ENCODE measurements around the gene TMEM242. TPM values are rescaled to one million over a fixed set of nuclear protein-coding genes. Genes with fewer than 3 reads are reported as not detected.

The TMEM242 gene
- polyA plus RNA-seq, 1 donor from 2014 or later, result 17.6 TPM

GRCh38 chr6:157270916-157271315 is 52.4 kb downstream of the TMEM242 start:
- H3K36me3 ChIP-seq (ENCODE audit: insufficient read depth, low read length), result no peaks in the 10 kb centered on the region
- H3K9ac ChIP-seq (ENCODE audit: low read length), result no peak overlapping the region
- no peak overlapping the region for H3K27ac ChIP-seq (ENCODE audit: low read length)
- no peak overlapping the region for H3K4me2 ChIP-seq (ENCODE audit: low read length)
- H3K79me2 ChIP-seq (replicated peaks; ENCODE audit: insufficient read depth, low read length), result no peaks in the 10 kb centered on the region
- H3K9me2 ChIP-seq (ENCODE audit: insufficient read depth, low read length), result no peaks in the 10 kb centered on the region
- no peaks in the 10 kb centered on the region for H3K9me3 ChIP-seq (ENCODE audit: low read length)
- peaks cover 9% of the 10 kb centered on the region for H3K27me3 ChIP-seq (ENCODE audit: insufficient read depth, low read depth, low read length)
- no peaks in the 10 kb centered on the region for H4K20me1 ChIP-seq (ENCODE audit: insufficient read depth)
- H2AFZ ChIP-seq (ENCODE audit: low read depth, low read length), result no peak overlapping the region
- no peak overlapping the region for H3K4me3 ChIP-seq (ENCODE audit: low read length)
- TF ChIP-seq POLR2AphosphoS5 (IDR thresholded peaks at IDR 0.05), result no peak
- no peaks in the 10 kb centered on the region for H3F3A ChIP-seq (ENCODE audit: insufficient read depth, low read length, poor library complexity, severe bottlenecking)

GRCh38 chr6:157270308-157270707 is 53.0 kb downstream of the TMEM242 start:
- TF ChIP-seq RAD21 (conservative IDR thresholded peaks at IDR 0.05), result no peak
- no peak for TF ChIP-seq EZH2 (IDR thresholded peaks at IDR 0.05; ENCODE audit: borderline replicate concordance, insufficient read depth, low read length, poor library complexity, severe bottlenecking)
- no peak for TF ChIP-seq REST (IDR thresholded peaks at IDR 0.05; ENCODE audit: borderline replicate concordance)
- TF ChIP-seq POLR2AphosphoS5 (IDR thresholded peaks at IDR 0.05), result no peak
- TF ChIP-seq SMC3 (conservative IDR thresholded peaks at IDR 0.05; ENCODE audit: poor library complexity), result no peak
- Histone ChIP-seq H2AFZ (ENCODE audit: low read depth, low read length) (no peak overlapping the region), H4K20me1 (ENCODE audit: insufficient read depth) (no peaks in the 10 kb centered on the region), H3K4me3 (ENCODE audit: low read length) (no peak overlapping the region), H3K27me3 (ENCODE audit: insufficient read depth, low read depth, low read length) (peaks cover 9% of the 10 kb centered on the region), H3K9me3 (ENCODE audit: low read length) (no peaks in the 10 kb centered on the region), H3K4me2 (ENCODE audit: low read length) (no peak overlapping the region), H3K79me2 (replicated peaks; ENCODE audit: insufficient read depth, low read length) (no peaks in the 10 kb centered on the region), H3K36me3 (ENCODE audit: insufficient read depth, low read length) (no peaks in the 10 kb centered on the region), H3K9me2 (ENCODE audit: insufficient read depth, low read length) (no peaks in the 10 kb centered on the region), H3K27ac (ENCODE audit: low read length) (no peak overlapping the region), H3F3A (ENCODE audit: insufficient read depth, low read length, poor library complexity, severe bottlenecking) (no peaks in the 10 kb centered on the region), H3K9ac (ENCODE audit: low read length) (no peak overlapping the region)

GRCh38 chr6:157269261-157269794 is 54.0 kb downstream of the TMEM242 start:
- H3K27ac ChIP-seq (ENCODE audit: low read length), result no peak overlapping the region

More at GRCh38 chr6:157269261-157269794, 54.0 kb downstream of the TMEM242 start:
- Histone ChIP-seq H4K20me1 (ENCODE audit: insufficient read depth) (no peaks in the 10 kb centered on the region), H3K4me2 (ENCODE audit: low read length) (no peak overlapping the region), H3K4me3 (ENCODE audit: low read length) (no peak overlapping the region), H3K9ac (ENCODE audit: low read length) (no peak overlapping the region), H3F3A (ENCODE audit: insufficient read depth, low read length, poor library complexity, severe bottlenecking) (no peaks in the 10 kb centered on the region), H3K27me3 (ENCODE audit: insufficient read depth, low read depth, low read length) (peaks cover 8% of the 10 kb centered on the region), H3K9me3 (ENCODE audit: low read length) (no peaks in the 10 kb centered on the region), H3K36me3 (ENCODE audit: insufficient read depth, low read length) (no peaks in the 10 kb centered on the region), H2AFZ (ENCODE audit: low read depth, low read length) (no peak overlapping the region), H3K79me2 (replicated peaks; ENCODE audit: insufficient read depth, low read length) (no peaks in the 10 kb centered on the region), H3K9me2 (ENCODE audit: insufficient read depth, low read length) (no peaks in the 10 kb centered on the region)
- TF ChIP-seq EZH2 (IDR thresholded peaks at IDR 0.05; ENCODE audit: borderline replicate concordance, insufficient read depth, low read length, poor library complexity, severe bottlenecking), result no peak
- TF ChIP-seq CTCF (IDR thresholded peaks at IDR 0.05; ENCODE audit: poor library complexity, severe bottlenecking), result no peak
- TF ChIP-seq TAF1 (IDR thresholded peaks at IDR 0.05; ENCODE audit: low read depth), result no peak
- TF ChIP-seq MXI1 (conservative IDR thresholded peaks at IDR 0.05; ENCODE audit: poor library complexity, severe bottlenecking), result no peak
- TF ChIP-seq REST (IDR thresholded peaks at IDR 0.05; ENCODE audit: borderline replicate concordance), result no peak
- no peak for TF ChIP-seq EP300 (conservative IDR thresholded peaks at IDR 0.05; ENCODE audit: poor library complexity, severe bottlenecking)
- TF ChIP-seq POLR2AphosphoS5 (IDR thresholded peaks at IDR 0.05), result no peak
